Calu3 (cell line): ENCODE data around the gene TEF. TPM values are rescaled to one million over a fixed set of nuclear protein-coding genes. Genes with fewer than 3 reads are reported as not detected.

Experiments used
- BruUV-seq: library from RNA; stranded (reverse); fragments of 400-500 nt; replicated peaks from 2 replicates; lab custom pipeline; 2021; lab: Mats Ljungman, UMichigan
- CTCF ChIA-PET: fragments of 300-600 bp; sonication (Branson Sonifier 250); formaldehyde crosslinking; loops from one replicate; lab custom pipeline; 2022; ENCODE audit warnings: antibody characterized with exemption; lab: Charles Lee
- DNase-seq: peaks from one replicate; pipeline ENCODE4 v3.0.0; 2022
- H3K27ac Mint-ChIP-seq: one replicate; pipeline ENCODE4 v1.8.0; 2022; ENCODE audit warnings: mixed read lengths; ENCODE audit not compliant: unreplicated experiment
- H3K27me3 Mint-ChIP-seq: one replicate; pipeline ENCODE4 v1.8.0; 2022; ENCODE audit warnings: mixed read lengths; ENCODE audit not compliant: unreplicated experiment
- H3K36me3 Mint-ChIP-seq: one replicate; pipeline ENCODE4 v1.8.0; 2022; ENCODE audit warnings: mild to moderate bottlenecking, moderate library complexity, mixed read lengths; ENCODE audit not compliant: insufficient read depth, unreplicated experiment
- H3K4me1 Mint-ChIP-seq: one replicate; pipeline ENCODE4 v1.8.0; 2022; ENCODE audit warnings: mild to moderate bottlenecking, low read depth, mixed read lengths; ENCODE audit not compliant: unreplicated experiment
- H3K4me3 Mint-ChIP-seq: one replicate; pipeline ENCODE4 v1.8.0; 2022; ENCODE audit warnings: mild to moderate bottlenecking, low read depth, moderate library complexity, mixed read lengths; ENCODE audit not compliant: unreplicated experiment
- H3K9me3 Mint-ChIP-seq: one replicate; pipeline ENCODE4 v1.8.0; 2022; ENCODE audit warnings: low read depth, mixed read lengths; ENCODE audit not compliant: unreplicated experiment
- intact Hi-C: fragments of 100-400 bp; cut with micrococcal nuclease; formaldehyde crosslinking; loops from one replicate; pipeline ENCODE4 v1.10.0; 2022; ENCODE audit not compliant: unreplicated experiment
- total RNA-seq: library from RNA; stranded (reverse); gene quantifications from 2 replicates; pipeline ENCODE4 v1.2.3, GENCODE V29; 2022
- TF ChIP-seq, protein P1 (sequence below): fragments of 200-600 bp; IDR thresholded peaks from one replicate; pipeline ENCODE4 v1.8.0; 2022; ENCODE audit warnings: antibody characterized with exemption; ENCODE audit not compliant: unreplicated experiment

TEF gene
- total RNA-seq, 1 experiment from 2014 or later: 6.3 TPM

DNA sequence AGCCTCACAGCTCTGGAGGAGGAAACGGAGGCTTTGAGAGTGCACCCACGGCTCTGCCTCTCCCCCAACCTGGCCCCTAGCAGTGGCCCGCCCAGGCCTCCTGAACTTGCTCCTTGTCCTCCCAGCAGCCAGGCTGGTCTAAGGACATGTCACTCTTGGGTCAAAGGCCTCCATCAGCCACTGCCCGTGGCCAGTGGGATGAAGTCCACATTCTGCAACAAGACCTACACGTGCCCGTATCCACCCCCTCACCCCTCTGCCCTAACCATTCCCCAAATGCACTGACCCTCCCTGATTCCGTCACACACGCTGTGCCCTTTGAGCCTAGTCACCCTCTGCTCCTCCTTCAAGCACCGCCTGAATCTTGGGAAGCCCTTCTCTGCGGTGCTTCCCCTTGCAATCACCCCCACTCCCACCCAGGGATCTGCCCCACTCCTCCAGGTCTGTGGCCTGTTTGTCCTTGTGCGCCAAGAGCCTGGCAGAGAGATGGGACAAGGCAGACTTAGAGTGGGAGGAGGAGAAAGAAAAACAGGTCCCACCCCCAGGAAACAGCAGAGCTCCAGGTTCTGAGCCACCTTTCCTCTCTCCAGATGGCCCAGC lies 37.5 kb upstream of the TEF start:
- TF ChIP-seq, protein P1, sequence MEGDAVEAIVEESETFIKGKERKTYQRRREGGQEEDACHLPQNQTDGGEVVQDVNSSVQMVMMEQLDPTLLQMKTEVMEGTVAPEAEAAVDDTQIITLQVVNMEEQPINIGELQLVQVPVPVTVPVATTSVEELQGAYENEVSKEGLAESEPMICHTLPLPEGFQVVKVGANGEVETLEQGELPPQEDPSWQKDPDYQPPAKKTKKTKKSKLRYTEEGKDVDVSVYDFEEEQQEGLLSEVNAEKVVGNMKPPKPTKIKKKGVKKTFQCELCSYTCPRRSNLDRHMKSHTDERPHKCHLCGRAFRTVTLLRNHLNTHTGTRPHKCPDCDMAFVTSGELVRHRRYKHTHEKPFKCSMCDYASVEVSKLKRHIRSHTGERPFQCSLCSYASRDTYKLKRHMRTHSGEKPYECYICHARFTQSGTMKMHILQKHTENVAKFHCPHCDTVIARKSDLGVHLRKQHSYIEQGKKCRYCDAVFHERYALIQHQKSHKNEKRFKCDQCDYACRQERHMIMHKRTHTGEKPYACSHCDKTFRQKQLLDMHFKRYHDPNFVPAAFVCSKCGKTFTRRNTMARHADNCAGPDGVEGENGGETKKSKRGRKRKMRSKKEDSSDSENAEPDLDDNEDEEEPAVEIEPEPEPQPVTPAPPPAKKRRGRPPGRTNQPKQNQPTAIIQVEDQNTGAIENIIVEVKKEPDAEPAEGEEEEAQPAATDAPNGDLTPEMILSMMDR: no peak
- H3K4me3 Mint-ChIP-seq: no peak overlapping the region
- BruUV-seq: no TSS peak
- DNase-seq: no peak
- H3K27me3 Mint-ChIP-seq: no peaks in the 10 kb centered on the region
- CTCF ChIA-PET: interaction anchor here (0.6 kb wide), 1 partner anchor 38 kb away, joined by 6 read pairs; no protein-coding TSS in a partner anchor
- H3K36me3 Mint-ChIP-seq: peaks cover 24% of the 10 kb centered on the region
- no peaks in the 10 kb centered on the region for H3K9me3 Mint-ChIP-seq
- intact Hi-C loops: no loop called here
- peaks cover 9% of the 10 kb centered on the region for H3K4me1 Mint-ChIP-seq
- H3K27ac Mint-ChIP-seq: no peak overlapping the region

DNA sequence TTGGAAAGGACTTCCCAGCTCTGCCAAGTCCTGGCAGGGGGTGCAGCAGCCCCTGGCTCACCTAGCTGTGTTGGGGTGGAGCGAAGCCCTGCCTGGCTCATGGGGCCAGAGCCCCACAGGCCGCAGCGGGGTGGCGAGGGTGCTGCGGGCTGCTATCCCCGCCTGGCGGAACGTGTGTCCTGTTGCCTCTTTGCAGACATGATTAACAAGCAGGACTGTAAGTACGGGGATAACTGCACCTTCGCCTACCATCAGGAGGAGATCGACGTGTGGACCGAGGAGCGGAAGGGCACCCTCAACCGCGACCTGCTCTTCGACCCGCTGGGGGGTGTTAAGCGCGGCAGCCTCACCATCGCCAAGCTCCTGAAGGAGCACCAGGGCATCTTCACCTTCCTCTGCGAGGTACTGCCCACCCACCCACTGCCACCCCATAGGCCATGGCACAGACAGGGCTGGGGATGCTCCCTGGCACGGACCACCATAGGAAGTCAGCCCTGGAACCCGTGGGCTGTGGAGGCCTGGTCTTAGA lies 35.9 kb upstream of the TEF start:
- no peaks in the 10 kb centered on the region for H3K27me3 Mint-ChIP-seq
- TF ChIP-seq, protein P1: no peak
- BruUV-seq: no TSS peak
- peaks cover 25% of the 10 kb centered on the region for H3K36me3 Mint-ChIP-seq
- H3K4me3 Mint-ChIP-seq: no peak overlapping the region
- CTCF ChIA-PET: no interaction called here
- H3K9me3 Mint-ChIP-seq: no peaks in the 10 kb centered on the region
- peaks cover 22% of the 10 kb centered on the region for H3K4me1 Mint-ChIP-seq
- DNase-seq: no peak
- intact Hi-C loops: no loop called here
- H3K27ac Mint-ChIP-seq: no peak overlapping the region

DNA sequence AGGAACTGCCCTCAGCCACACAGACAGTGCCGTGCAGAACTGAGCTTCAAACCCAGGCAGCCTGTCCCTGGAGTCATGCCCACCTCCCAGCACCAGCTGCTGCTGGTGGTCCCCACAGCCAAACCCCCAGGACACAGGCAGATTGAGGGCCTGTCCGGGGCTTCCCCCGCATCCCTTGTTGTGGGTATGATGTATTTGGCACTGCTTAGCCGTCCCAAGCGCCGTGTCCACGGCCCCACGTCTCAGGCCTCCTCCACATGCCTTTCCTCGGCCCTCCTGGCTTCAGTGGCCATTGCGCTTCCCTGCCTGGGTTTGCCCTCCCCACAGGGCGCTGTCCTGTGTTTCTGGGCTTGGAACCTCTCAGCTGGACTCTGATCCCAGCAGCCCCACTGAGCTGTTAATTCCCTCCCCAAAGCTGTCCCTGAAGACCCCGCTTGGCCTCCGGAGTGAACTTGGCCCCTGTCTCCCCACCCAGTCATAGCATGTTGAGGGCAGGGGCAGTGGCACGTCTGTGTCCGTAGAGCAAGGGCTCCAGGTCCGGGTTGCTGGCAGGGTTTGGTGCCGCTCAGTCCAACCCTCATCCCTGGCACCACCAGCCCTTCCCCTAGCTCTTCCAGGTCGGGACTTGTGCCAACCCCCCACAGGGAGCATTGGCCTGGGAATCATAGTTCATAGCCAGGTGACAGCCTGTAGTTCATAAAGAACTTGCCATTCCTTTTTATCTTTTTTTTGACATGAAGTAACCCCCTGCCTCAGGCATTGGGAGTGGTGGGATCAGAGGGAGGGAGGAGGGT lies 34.5 kb upstream of the TEF start:
- H3K4me1 Mint-ChIP-seq: peaks cover 23% of the 10 kb centered on the region
- H3K4me3 Mint-ChIP-seq: no peak overlapping the region
- BruUV-seq: no TSS peak
- TF ChIP-seq, protein P1: no peak
- no peaks in the 10 kb centered on the region for H3K27me3 Mint-ChIP-seq
- intact Hi-C loops: no loop called here
- CTCF ChIA-PET: no interaction called here
- no peak overlapping the region for H3K27ac Mint-ChIP-seq
- DNase-seq: no peak
- H3K36me3 Mint-ChIP-seq: peaks cover 24% of the 10 kb centered on the region
- H3K9me3 Mint-ChIP-seq: no peaks in the 10 kb centered on the region

DNA sequence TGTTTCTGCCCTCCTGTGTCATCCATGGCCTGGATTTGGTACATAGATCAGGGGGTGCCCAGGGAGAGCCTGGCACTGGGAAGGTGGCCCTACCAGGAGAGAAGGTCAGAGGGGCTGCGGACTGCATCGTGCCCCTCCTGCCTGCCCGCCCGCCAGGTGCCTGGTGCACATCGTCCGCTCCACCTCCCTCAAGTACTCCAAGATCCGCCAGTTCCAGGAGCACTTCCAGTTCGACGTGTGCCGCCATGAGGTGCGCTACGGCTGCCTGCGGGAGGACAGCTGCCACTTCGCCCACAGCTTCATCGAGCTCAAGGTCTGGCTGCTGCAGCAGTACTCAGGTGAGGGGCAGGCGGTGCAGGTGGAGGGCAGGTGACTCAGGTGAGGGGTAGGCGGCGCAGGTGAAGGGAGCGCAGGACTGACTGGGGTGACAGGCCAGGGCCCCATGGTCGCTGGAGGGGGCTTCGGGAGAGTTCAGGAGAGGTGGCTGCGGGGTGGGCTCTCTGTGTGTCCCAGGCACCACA lies 32.7 kb upstream of the TEF start:
- no peaks in the 10 kb centered on the region for H3K9me3 Mint-ChIP-seq
- H3K27ac Mint-ChIP-seq: no peak overlapping the region
- H3K4me3 Mint-ChIP-seq: no peak overlapping the region
- DNase-seq: no peak
- CTCF ChIA-PET: no interaction called here
- intact Hi-C loops: no loop called here
- H3K36me3 Mint-ChIP-seq: peaks cover 38% of the 10 kb centered on the region
- TF ChIP-seq, protein P1: no peak
- no TSS peak for BruUV-seq
- peaks cover 21% of the 10 kb centered on the region for H3K4me1 Mint-ChIP-seq
- H3K27me3 Mint-ChIP-seq: no peaks in the 10 kb centered on the region
